Activated T-cell treated with anti-CD3 and anti-CD28 coated beads for 48 hours (primary cell): ENCODE data around the gene RYR1.
"Not testable (repeated sequence)": the region's sequence is repeated elsewhere in the genome, so short reads cannot be mapped to it uniquely, and the experiment has no call there.

ENCODE experiments used
- DNase-seq: peaks from one replicate; pipeline ENCODE4 v3.0.0-alpha.2; 2020; ENCODE audit warnings: low read depth

RYR1 gene

GRCh38 chr19:38514812-38515633, 81.5 kb downstream of the RYR1 start:
- DNase-seq = peak; percentile 78

GRCh38 chr19:38515896-38516295, 82.4 kb downstream of the RYR1 start:
- DNase-seq = no peak

DNA sequence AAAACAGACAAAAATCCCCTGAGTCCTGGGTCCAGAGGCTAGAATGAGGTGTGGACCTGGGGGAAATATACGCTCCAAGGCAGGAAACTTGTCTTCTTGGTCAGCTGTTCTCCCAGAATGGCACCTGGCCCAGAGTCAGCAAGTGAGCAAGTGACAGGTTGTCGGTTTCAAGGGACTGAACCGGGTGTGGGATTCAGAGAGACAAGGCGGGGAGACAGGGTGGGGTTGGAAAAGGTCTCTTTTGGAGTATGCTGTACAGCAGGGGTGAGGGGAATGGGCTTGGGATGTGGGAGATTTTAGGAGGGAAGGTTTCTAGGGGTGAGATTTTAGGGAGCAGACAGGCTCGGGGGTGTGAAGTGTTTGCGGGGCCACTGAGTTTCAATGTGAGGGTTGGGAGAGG, 83.3 kb downstream of the RYR1 start:
- DNase-seq = no peak

DNA sequence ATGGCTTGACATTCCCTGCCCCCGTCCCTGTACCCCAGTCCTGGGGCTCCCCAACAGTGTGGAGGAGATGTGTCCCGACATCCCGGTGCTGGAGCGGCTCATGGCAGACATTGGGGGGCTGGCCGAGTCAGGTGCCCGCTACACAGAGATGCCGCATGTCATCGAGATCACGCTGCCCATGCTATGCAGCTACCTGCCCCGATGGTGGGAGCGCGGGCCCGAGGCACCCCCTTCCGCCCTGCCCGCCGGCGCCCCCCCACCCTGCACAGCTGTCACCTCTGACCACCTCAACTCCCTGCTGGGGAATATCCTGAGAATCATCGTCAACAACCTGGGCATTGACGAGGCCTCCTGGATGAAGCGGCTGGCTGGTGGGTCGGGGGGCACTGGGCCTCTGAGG, 83.8 kb downstream of the RYR1 start:
- no peak for DNase-seq

DNA sequence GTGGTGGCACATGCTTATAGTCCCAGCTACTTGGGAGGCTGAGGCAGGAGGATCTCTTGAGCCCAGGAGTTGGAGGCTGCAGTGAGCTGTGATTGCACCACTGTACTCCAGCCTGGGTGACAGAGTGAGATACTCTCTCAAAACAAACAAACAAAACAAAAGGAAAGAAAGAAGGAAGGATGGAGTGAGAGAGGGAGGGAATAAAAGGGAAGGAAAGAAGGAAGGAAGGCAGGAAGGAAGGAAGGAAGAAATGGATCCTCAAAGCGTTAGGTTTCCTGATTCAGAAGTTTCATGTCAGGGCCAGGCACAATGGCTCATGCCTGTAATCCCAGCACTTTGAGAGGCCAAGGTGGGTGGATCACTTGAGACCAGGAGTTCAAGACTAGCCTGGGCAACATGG, 84.5 kb downstream of the RYR1 start:
- DNase-seq = not testable (repeated sequence)

DNA sequence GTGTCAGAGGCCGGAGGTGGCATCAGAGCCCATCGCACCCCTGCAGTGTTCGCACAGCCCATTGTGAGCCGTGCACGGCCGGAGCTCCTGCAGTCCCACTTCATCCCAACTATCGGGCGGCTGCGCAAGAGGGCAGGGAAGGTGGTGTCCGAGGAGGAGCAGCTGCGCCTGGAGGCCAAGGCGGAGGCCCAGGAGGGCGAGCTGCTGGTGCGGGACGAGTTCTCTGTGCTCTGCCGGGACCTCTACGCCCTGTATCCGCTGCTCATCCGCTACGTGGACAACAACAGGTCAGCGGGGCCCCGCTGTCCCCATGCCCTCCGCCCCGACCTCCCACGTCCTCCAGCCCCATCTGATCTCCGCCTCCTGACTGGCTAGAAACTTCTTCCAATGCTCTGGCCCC, 85.7 kb downstream of the RYR1 start:
- no peak for DNase-seq

DNA sequence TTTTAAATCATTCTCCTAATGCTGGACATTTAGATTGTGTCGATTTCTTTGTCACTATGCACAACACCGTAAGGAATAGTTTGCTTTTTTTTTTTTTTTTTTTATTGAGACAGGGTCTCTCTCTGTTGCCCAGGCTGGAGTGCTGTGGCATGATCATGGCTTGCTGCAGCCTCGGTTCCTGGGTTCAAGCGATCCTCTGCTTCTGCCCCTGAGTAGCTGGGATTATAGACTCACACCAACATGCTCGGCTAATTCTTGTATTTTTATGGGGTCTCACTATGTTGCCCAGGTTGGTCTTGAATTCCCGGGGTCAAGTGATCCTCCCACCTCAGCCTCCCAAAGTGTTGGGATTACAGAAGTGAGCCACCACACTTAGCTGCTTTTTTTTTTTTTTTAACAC, 86.5 kb downstream of the RYR1 start:
- DNase-seq = no peak

- DNase-seq = no peak
Observed at GRCh38 chr19:38522915-38523314, 89.4 kb downstream of the RYR1 start.

DNA sequence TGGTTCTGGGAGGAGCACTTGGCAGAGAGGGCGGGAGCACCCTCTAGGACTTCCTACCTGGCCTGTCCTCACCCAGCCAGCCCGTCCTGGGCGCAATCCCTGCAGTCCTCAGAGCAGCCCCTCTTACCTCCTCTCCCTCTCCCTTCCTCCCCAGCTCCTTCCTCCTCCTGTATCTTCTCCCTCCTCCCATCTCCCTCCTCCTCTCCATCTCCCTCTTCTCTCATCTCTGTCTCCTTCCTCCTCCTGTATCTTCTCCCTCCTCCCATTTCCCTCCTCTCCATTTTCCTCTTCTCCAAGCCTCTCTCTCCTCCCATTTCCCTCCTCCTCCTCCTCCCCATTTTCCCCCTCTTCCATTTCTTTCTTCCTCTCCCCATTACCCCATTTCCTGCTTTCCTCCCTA, 89.8 kb downstream of the RYR1 start:
- no peak for DNase-seq

DNA sequence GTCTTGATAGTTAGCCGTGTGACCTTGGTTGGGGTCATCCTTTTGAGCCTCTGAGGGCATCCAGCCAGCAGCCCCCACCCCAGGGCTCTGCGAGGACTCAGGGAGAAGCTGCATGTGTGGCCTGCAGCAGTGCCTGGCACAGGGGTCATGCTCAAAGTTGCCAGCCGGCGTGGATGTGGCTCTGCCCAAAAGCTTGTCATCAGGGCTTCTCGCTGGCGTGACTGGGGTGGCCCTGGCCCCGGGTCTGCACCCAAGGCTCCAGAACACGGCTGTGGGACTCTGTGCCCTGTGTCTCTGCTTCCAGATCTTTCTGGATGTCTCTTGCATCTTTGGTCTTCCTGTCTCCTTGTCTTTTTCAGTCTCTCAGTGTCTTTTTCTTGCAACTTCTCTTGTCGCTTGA, 90.9 kb downstream of the RYR1 start:
- DNase-seq = no peak

DNA sequence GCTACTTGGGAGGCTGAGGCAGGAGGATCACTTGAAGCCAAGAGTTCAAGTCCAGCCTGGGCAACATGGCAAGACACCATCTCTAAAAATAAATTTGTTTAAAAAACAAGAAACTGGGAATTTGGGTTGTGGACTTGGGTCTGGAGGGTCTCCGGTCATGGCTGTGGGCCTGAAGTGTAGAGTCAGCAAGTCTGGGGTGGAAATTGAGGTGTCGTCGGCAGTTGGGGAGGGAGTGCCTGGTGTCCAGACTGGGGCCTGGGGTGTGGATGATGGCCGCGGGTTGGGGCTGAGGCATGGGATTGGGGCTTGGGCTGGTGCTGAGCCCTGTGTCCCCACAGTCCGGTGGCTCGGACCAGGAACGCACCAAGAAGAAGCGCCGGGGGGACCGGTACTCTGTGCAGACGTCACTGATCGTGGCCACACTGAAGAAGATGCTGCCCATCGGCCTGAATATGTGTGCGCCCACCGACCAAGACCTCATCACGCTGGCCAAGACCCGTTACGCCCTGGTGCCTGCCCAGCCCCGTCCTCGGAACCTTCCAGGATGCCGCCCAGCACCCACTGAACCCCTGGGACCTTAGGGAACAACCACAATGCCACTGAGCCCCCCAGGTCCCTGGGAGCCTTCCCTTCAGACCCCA, 91.6 kb downstream of the RYR1 start:
- DNase-seq = no peak

DNA sequence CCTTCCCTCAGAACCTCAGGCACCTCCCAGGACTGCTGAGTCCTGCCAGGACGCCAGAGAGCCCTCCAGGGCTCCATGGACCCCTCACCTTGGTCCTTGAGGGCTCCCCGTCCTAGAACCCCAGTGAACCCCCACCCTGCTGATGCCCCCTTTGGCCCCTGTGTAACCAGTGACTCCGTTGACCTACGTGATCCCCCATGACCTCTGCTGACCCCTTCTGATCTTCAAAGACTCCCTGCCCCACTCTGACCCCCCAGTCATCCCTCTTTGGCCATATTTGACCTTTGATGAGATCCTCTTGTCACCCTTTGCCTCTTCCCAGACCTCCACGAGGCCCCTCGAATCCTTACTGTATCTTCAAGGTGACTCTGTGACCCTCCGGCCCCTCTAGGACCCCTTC, 92.9 kb downstream of the RYR1 start:
- no peak for DNase-seq

DNA sequence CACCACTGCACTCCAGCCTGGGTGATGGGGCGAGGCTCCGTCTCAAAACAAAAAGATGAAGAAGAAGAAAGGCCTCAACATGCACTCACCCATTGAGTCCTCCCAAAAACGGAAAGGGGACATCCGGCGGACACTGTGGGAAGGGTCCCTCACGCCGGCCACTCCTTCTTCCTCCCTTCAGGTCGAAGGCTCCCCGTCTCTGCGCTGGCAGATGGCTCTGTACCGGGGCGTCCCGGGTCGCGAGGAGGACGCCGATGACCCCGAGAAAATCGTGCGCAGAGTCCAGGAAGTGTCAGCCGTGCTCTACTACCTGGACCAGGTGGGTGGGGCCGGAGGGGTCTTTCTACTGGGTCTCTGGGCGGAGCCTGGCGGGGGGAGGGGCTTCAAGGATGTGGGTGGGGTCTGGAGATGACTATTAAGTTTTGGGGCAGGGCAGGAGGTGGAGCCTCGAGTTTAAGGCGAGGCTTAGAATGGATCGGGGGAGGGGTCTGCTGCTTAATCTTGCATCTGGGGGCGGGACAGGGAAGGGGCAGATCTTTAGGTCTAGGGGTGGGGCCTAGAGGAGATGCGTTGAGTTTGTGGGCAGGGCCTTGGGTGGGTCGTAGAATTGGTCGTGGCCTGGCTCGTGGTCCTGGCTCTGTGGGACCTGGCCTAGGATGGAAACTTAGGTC, 94.1 kb downstream of the RYR1 start:
- DNase-seq = no peak

DNA sequence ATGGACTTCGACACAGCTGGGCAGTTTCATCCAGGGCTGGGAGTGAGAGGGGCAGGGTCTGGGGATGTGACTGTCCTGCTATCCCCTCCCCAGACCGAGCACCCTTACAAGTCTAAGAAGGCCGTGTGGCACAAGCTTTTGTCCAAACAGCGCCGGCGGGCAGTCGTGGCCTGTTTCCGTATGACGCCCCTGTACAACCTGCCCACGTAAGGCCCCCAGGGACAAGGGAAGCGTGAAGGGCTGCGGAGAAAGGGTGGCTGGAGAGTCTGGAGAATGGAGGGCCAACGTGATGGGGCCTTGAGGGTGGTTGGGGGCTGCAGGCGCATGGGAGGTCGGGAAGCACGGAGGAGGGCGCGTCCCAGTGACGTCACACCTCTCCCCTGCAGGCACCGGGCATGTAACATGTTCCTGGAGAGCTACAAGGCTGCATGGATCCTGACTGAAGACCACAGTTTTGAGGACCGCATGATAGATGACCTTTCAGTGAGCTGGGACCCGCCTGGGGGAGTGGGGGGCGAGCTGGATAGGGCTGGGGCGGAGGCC, 94.8 kb downstream of the RYR1 start:
- no peak for DNase-seq

- no peak for DNase-seq
Observed at GRCh38 chr19:38528931-38529330, 95.4 kb downstream of the RYR1 start.

- no peak for DNase-seq
Observed at GRCh38 chr19:38531515-38531914, 98.0 kb downstream of the RYR1 start.

- DNase-seq = no peak
Observed at GRCh38 chr19:38532939-38533338, 99.4 kb downstream of the RYR1 start.

GRCh38 chr19:38534574-38534973, 101.1 kb downstream of the RYR1 start:
- no peak for DNase-seq

DNA sequence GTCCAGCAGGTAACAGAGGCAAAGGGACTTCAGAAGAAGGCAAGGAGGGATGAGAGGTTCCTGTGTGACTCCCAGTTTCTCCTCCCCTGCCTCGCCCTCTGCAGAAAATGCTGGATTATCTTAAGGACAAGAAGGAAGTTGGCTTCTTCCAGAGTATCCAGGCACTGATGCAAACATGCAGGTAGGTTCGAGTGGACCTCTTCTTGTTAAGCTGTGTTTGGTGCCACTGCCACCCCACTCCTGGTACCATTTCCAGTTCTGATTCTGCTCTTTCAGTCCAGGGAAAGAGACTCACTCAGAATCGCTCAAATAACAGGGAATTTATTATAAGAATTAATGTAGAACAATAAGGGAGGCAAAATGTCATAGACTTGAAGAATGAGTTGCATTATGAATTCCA, 101.7 kb downstream of the RYR1 start:
- DNase-seq = no peak

DNA sequence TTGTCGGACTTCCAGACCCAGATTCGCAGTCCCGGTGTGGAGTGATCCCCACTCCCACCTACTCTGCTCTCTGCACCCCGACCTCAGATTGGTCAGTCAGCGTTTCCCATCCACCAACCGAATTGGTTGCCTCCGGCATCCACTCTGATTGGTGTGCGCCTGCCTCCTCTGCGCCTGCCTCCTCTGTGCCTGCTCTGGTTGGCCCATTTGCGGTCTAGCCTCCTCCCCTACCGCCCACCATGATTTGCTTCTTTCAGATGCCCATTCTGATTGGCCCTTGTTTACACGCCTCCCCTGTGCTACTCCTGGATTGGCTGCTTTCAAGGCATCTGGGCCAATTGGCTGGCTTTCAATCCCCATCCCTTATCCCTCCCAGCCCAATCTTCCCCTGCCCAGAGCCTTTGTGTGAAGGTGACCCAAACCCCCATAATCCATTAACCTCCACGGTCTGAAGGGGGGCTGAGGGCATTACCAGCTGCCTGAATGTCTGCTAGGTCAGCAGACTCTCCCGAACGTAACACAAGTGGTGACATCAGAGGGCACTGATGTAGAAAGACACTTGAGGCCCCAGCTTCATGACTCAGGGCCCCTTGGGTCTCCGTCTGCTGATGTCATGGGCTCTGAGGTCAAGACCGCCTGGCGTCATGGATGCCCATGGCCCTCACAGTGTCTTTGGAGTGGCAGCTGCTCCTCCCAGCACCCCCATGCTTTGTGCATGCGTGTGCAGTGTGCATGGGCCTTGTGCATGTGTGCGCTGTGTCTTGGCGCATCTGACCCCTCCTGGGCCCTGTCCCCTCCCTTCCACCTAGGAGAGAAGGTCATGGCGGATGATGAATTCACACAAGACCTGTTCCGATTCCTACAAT, 103.8 kb downstream of the RYR1 start:
- no peak for DNase-seq

DNA sequence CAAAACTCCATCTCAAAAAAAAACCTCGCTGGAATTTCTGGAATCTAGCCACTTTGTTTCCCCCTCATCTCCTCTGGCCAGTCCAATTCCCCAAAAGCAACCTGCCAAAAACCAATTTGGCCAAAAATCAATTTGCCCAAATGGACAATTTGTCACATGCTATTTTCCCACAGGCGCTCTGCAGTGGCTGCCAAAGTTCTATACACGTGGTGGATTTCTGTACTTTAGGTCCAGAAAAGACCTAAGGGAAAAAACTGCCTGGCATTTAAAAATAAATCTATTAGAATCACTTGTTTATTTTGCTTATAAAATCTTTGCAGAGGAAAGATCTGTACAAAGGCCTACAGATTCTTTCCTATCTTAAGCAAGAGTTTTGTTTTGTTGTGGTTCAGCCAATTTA, 104.9 kb downstream of the RYR1 start:
- no peak for DNase-seq
